HCT116 (cell line): ENCODE data around the gene SLAIN2. TPM values are rescaled to one million over a fixed set of nuclear protein-coding genes. Genes with fewer than 3 reads are reported as not detected.

Experiments used
- ATAC-seq: fragments of 200-7000 bp; cut with Tn5 transposase; 2 replicates; pipeline ENCODE4 v1.9.1; 2020; ENCODE audit warnings: mild to moderate bottlenecking, moderate library complexity
- BruUV-seq: library from RNA; stranded (reverse); fragments of 400-500 nt; replicated peaks from 2 replicates; lab custom pipeline; 2021; lab: Mats Ljungman, UMichigan
- CTCF ChIA-PET: fragments of 300-600 bp; sonication (Branson Sonifier 250); formaldehyde crosslinking; loops from one replicate; lab custom pipeline; 2021; ENCODE audit warnings: antibody characterized with exemption; lab: Charles Lee
- POLR2A ChIA-PET: fragments of 300-600, 350-600 bp; sonication (Branson Sonifier 250); formaldehyde crosslinking; loops from one replicate; lab custom pipeline; 2021; ENCODE audit warnings: antibody characterized with exemption; lab: Charles Lee
- RAD21 ChIA-PET, 2 experiments: fragments of 300-600 bp; sonication (Branson Sonifier 250); formaldehyde crosslinking; loops; one replicate each; lab custom pipeline; 2023; ENCODE audit warnings: low total read pairs in 2 of 2; ENCODE audit not compliant: uncharacterized antibody in 2 of 2, unreplicated experiment in 2 of 2, low non-redundant PET in 1 of 2; lab: Charles Lee
- DNase-seq: peaks from one replicate; pipeline ENCODE4 v3.0.0-alpha.2; 2010; ENCODE audit warnings: low read depth, low spot score
- H2AFZ ChIP-seq: fragments of 200-600 bp; shearing (Covaris generic), sonication (generic); 2 replicates; pipeline ENCODE4 v1.6.1; 2017; ENCODE audit warnings: low read depth, mixed run types, mixed read lengths, antibody characterized with exemption, low read length; ENCODE audit not compliant: poor library complexity, severe bottlenecking
- H3K27ac ChIP-seq: 2 replicates; pipeline ENCODE4 v1.5.1; 2012; ENCODE audit warnings: low read depth, low read length
- H3K27me3 ChIP-seq: fragments of 200-600 bp; sonication (generic); 2 replicates; pipeline ENCODE4 v1.6.1; 2016; ENCODE audit warnings: mixed run types, low read length, mixed read lengths; ENCODE audit not compliant: insufficient read depth
- H3K36me3 ChIP-seq, 2 experiments: fragments of 200-500 bp in 1 of 2; fragments of 200-600 bp in 1 of 2; sonication (Bioruptor generic) in 1 of 2; sonication (generic) in 1 of 2; 2 replicates each; pipeline versions ENCODE4 v1.5.1 to v1.6.1; 2014 to 2016; ENCODE audit warnings: low read length in 2 of 2, inconsistent platforms in 1 of 2, mixed read lengths in 1 of 2, mixed run types in 1 of 2; ENCODE audit not compliant: insufficient read depth in 2 of 2, control insufficient read depth in 1 of 2
- H3K4me1 ChIP-seq, 2 experiments: fragments of 200-600 bp in 1 of 2; sonication (generic) in 1 of 2; 2 replicates each; pipeline versions ENCODE4 v1.5.1 to v1.6.1; 2012 to 2017; ENCODE audit warnings: low read length in 2 of 2, inconsistent platforms in 1 of 2, mild to moderate bottlenecking in 1 of 2, mixed read lengths in 1 of 2, mixed run types in 1 of 2, moderate library complexity in 1 of 2; ENCODE audit not compliant: insufficient read depth in 2 of 2, control insufficient read depth in 1 of 2
- H3K4me2 ChIP-seq: fragments of 200-600 bp; sonication (generic); 2 replicates; pipeline ENCODE4 v1.6.1; 2017; ENCODE audit warnings: mixed run types, low read length, mixed read lengths
- H3K4me3 ChIP-seq, 2 experiments: fragments of 200-600 bp in 1 of 2; sonication (generic) in 1 of 2; replicated peaks in 1 of 2; 2 replicates each; pipeline ENCODE4 v1.5.1; 2011 to 2016; ENCODE audit warnings: low read length in 2 of 2, control low read depth in 1 of 2, low read depth in 1 of 2, mild to moderate bottlenecking in 1 of 2, mixed read lengths in 1 of 2, mixed run types in 1 of 2
- H3K79me2 ChIP-seq: fragments of 200-600 bp; sonication (generic); 2 replicates; pipeline ENCODE4 v1.6.1; 2017; ENCODE audit warnings: mild to moderate bottlenecking, mixed run types, low read length, moderate library complexity, mixed read lengths; ENCODE audit not compliant: insufficient read depth
- H3K9ac ChIP-seq: fragments of 200-600 bp; sonication (generic); 2 replicates; pipeline ENCODE4 v1.6.1; 2016; ENCODE audit warnings: low read length, mixed read lengths
- H3K9me2 ChIP-seq: fragments of 200-600 bp; sonication (generic), shearing (Covaris generic); 2 replicates; pipeline ENCODE4 v1.6.1; 2017; ENCODE audit warnings: mixed run types, mild to moderate bottlenecking, moderate library complexity; ENCODE audit not compliant: insufficient read depth
- H3K9me3 ChIP-seq, 2 experiments: fragments of 200-500 bp in 1 of 2; fragments of 200-600 bp in 1 of 2; sonication (Bioruptor generic) in 1 of 2; sonication (generic) in 1 of 2; 2 replicates each; pipeline ENCODE4 v1.6.1; 2014 to 2017; ENCODE audit warnings: low read length in 2 of 2, mixed read lengths in 2 of 2, inconsistent platforms in 1 of 2, low read depth in 1 of 2, mild to moderate bottlenecking in 1 of 2, mixed run types in 1 of 2, moderate library complexity in 1 of 2; ENCODE audit not compliant: control insufficient read depth in 1 of 2, insufficient read depth in 1 of 2
- H4K20me1 ChIP-seq: fragments of 200-600 bp; sonication (generic), shearing (Covaris generic); 2 replicates; pipeline ENCODE4 v1.6.1; 2017; ENCODE audit warnings: mixed run types, mild to moderate bottlenecking, moderate library complexity; ENCODE audit not compliant: insufficient read depth
- CBX3 ChIP-seq: IDR thresholded peaks from 2 replicates; pipeline ENCODE4 v1.6.1; 2012; ENCODE audit warnings: low read depth
- CEBPB ChIP-seq: IDR thresholded peaks from 2 replicates; pipeline ENCODE4 v1.6.1; 2012; ENCODE audit warnings: low read depth
- EGR1 ChIP-seq: IDR thresholded peaks from 2 replicates; pipeline ENCODE4 v1.6.1; 2012; ENCODE audit warnings: low read depth
- EZH2 ChIP-seq: fragments of 200-600 bp; sonication (generic); IDR thresholded peaks from 2 replicates; pipeline ENCODE4 v1.6.1; 2017; ENCODE audit warnings: antibody characterized with exemption, mixed run types
- EZH2phosphoT487 ChIP-seq: fragments of 200-600 bp; IDR thresholded peaks from 2 replicates; pipeline ENCODE4 v1.6.1; 2018; ENCODE audit warnings: antibody characterized with exemption, borderline replicate concordance
- FOSL1 ChIP-seq: IDR thresholded peaks from 2 replicates; pipeline ENCODE4 v1.6.1; 2012; ENCODE audit warnings: low read depth
- JUND ChIP-seq: IDR thresholded peaks from 2 replicates; pipeline ENCODE4 v1.6.1; 2012
- POLR2A ChIP-seq: IDR thresholded peaks from 2 replicates; pipeline ENCODE4 v1.7.0; 2011; ENCODE audit warnings: borderline replicate concordance; ENCODE audit not compliant: insufficient read depth, insufficient read length; ENCODE audit errors: extremely low read depth
- POLR2AphosphoS5 ChIP-seq: IDR thresholded peaks from 2 replicates; pipeline ENCODE4 v1.6.1; 2011; ENCODE audit warnings: mild to moderate bottlenecking, low read depth, low read length, moderate library complexity
- RAD21 ChIP-seq: IDR thresholded peaks from 2 replicates; pipeline ENCODE4 v1.6.1; 2012; ENCODE audit warnings: low read depth, mild to moderate bottlenecking
- SP1 ChIP-seq: IDR thresholded peaks from 2 replicates; pipeline ENCODE4 v1.6.1; 2012; ENCODE audit warnings: low read depth
- SRF ChIP-seq: IDR thresholded peaks from 2 replicates; pipeline ENCODE4 v1.6.1; 2012; ENCODE audit warnings: low read depth
- TCF7L2 ChIP-seq: IDR thresholded peaks from 2 replicates; pipeline ENCODE4 v1.7.0; 2011; ENCODE audit warnings: borderline replicate concordance, inconsistent platforms; ENCODE audit not compliant: insufficient read depth, insufficient read length; ENCODE audit errors: extremely low read depth
- ZFX ChIP-seq: fragments of 450-650 bp; IDR thresholded peaks from 2 replicates; pipeline ENCODE4 v1.6.1; 2017
- ZNF274 ChIP-seq: fragments of 200-500 bp; sonication (Bioruptor generic); IDR thresholded peaks from 2 replicates; pipeline ENCODE4 v1.6.1; 2014; ENCODE audit warnings: mild to moderate bottlenecking, low read depth, low read length, inconsistent platforms
- intact Hi-C: fragments of 100-400 bp; cut with micrococcal nuclease; formaldehyde crosslinking; loops from 2 replicates; pipeline ENCODE4 v1.10.0; 2022
- total RNA-seq: library from RNA; stranded (reverse); gene quantifications from one replicate; pipeline ENCODE4 v1.2.1, GENCODE V29; 2021; ENCODE audit not compliant: unreplicated experiment
- TF ChIP-seq, protein P1 (sequence below), 3 experiments: fragments of 200-600 bp in 1 of 3; sonication (generic) in 1 of 3; IDR thresholded peaks in 2 of 3; conservative IDR thresholded peaks in 1 of 3; 2 replicates each; pipeline ENCODE4 v1.5.1; 2012 to 2017; ENCODE audit warnings: low read depth in 2 of 3, low read length in 2 of 3, antibody characterized with exemption in 1 of 3, borderline replicate concordance in 1 of 3, control low read depth in 1 of 3, mild to moderate bottlenecking in 1 of 3, mixed read lengths in 1 of 3, mixed run types in 1 of 3, moderate library complexity in 1 of 3; ENCODE audit not compliant: insufficient read depth in 1 of 3
- TF ChIP-seq, protein P2 (sequence below): IDR thresholded peaks from 2 replicates; pipeline ENCODE4 v1.6.1; 2012; ENCODE audit warnings: low read depth
- TF ChIP-seq, protein P3 (sequence below): IDR thresholded peaks from 2 replicates; pipeline ENCODE4 v1.6.1; 2012
- TF ChIP-seq, protein P4 (sequence below): IDR thresholded peaks from 2 replicates; pipeline ENCODE4 v1.6.1; 2012

SLAIN2 gene
- total RNA-seq, 1 experiment from 2014 or later = 50.3 TPM

DNA sequence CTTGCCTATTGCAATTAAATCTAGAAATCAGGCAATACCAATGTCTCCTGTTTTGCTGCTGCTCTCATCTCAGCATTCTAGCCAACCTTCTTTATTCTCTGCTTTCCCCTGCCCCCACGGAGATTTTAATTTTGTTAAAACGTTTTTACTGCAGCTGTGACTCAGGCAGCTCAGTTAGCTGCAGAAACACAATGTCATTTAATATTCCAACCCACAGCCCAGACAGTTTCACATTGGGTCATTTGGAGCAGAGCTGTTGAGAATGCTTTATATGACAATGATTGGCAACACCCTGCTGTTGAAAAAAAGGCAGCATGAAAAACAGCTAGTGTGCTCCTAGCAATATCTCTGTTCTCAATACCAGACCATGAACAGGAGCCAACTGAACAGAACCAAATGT lies 129.2 kb downstream of the SLAIN2 start (continued):
- TF ChIP-seq TCF7L2 = no peak
- TF ChIP-seq, all 23 proteins: peak for 0

DNA sequence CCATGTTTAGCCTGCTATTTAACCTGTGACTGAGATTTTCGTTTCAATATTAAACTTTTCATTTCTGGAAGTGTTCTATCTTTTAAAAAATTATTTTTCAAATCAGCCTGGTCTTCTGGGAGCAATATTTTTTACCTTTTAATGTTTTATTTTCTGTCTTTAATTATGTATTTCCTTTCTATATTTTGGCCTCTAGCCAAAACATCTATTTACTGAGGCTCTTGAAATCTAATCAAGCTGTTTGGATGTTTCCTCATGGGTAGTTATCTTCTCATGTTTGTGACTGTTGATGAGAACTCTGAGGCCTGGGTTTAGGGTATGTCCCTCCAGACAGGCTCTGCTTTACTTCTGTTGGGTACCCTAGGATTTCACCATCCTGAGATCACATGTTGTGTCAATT lies 131.5 kb downstream of the SLAIN2 start:
- Histone ChIP-seq H3K9me3 (no peaks in the 10 kb centered on the region), H3K27ac (no peak overlapping the region), H3K4me2 (no peak overlapping the region), H3K4me3 (no peak overlapping the region), H3K36me3 (no peaks in the 10 kb centered on the region), H3K9me2 (no peaks in the 10 kb centered on the region), H3K79me2 (no peaks in the 10 kb centered on the region), H3K27me3 (no peaks in the 10 kb centered on the region)
- CTCF ChIA-PET = no interaction called here
- RAD21 ChIA-PET = no interaction called here
- POLR2A ChIA-PET = no interaction called here
- intact Hi-C loops = no loop called here
- TF ChIP-seq CEBPB (no peak), FOSL1 (no peak), RAD21 (no peak), POLR2A (no peak), EZH2 (no peak), JUND (no peak), SRF (no peak), POLR2AphosphoS5 (no peak), CBX3 (no peak), ZFX (no peak), EGR1 (no peak), EZH2phosphoT487 (no peak), SP1 (no peak), ZNF274 (no peak), TCF7L2 (no peak)
- TF ChIP-seq, protein P1, sequence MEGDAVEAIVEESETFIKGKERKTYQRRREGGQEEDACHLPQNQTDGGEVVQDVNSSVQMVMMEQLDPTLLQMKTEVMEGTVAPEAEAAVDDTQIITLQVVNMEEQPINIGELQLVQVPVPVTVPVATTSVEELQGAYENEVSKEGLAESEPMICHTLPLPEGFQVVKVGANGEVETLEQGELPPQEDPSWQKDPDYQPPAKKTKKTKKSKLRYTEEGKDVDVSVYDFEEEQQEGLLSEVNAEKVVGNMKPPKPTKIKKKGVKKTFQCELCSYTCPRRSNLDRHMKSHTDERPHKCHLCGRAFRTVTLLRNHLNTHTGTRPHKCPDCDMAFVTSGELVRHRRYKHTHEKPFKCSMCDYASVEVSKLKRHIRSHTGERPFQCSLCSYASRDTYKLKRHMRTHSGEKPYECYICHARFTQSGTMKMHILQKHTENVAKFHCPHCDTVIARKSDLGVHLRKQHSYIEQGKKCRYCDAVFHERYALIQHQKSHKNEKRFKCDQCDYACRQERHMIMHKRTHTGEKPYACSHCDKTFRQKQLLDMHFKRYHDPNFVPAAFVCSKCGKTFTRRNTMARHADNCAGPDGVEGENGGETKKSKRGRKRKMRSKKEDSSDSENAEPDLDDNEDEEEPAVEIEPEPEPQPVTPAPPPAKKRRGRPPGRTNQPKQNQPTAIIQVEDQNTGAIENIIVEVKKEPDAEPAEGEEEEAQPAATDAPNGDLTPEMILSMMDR (IDR thresholded peaks at IDR 0.05 in 2 of 3, conservative IDR thresholded peaks at IDR 0.05 in 1 of 3; ENCODE audit: borderline replicate concordance in 1 of 3, insufficient read depth in 1 of 3, low read depth in 2 of 3, low read length in 2 of 3) = no peak
- TF ChIP-seq, protein P2, sequence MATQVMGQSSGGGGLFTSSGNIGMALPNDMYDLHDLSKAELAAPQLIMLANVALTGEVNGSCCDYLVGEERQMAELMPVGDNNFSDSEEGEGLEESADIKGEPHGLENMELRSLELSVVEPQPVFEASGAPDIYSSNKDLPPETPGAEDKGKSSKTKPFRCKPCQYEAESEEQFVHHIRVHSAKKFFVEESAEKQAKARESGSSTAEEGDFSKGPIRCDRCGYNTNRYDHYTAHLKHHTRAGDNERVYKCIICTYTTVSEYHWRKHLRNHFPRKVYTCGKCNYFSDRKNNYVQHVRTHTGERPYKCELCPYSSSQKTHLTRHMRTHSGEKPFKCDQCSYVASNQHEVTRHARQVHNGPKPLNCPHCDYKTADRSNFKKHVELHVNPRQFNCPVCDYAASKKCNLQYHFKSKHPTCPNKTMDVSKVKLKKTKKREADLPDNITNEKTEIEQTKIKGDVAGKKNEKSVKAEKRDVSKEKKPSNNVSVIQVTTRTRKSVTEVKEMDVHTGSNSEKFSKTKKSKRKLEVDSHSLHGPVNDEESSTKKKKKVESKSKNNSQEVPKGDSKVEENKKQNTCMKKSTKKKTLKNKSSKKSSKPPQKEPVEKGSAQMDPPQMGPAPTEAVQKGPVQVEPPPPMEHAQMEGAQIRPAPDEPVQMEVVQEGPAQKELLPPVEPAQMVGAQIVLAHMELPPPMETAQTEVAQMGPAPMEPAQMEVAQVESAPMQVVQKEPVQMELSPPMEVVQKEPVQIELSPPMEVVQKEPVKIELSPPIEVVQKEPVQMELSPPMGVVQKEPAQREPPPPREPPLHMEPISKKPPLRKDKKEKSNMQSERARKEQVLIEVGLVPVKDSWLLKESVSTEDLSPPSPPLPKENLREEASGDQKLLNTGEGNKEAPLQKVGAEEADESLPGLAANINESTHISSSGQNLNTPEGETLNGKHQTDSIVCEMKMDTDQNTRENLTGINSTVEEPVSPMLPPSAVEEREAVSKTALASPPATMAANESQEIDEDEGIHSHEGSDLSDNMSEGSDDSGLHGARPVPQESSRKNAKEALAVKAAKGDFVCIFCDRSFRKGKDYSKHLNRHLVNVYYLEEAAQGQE = no peak
- TF ChIP-seq, protein P3, sequence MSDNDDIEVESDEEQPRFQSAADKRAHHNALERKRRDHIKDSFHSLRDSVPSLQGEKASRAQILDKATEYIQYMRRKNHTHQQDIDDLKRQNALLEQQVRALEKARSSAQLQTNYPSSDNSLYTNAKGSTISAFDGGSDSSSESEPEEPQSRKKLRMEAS = no peak
- TF ChIP-seq, protein P4, sequence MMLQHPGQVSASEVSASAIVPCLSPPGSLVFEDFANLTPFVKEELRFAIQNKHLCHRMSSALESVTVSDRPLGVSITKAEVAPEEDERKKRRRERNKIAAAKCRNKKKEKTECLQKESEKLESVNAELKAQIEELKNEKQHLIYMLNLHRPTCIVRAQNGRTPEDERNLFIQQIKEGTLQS = no peak
- TF ChIP-seq, all 23 proteins: peak for 0
- H3K9ac ChIP-seq = no peak overlapping the region
- no peak for DNase-seq
- H4K20me1 ChIP-seq = no peaks in the 10 kb centered on the region
- no TSS peak for BruUV-seq
- no peak overlapping the region for H2AFZ ChIP-seq
- no peak for ATAC-seq
- H3K4me1 ChIP-seq = no peaks in the 10 kb centered on the region
